Measurements from ENCODE around the gene ATP11C. TPM values are rescaled to one million over a fixed set of nuclear protein-coding genes. Genes with fewer than 3 reads are reported as not detected.

The ATP11C gene
- polyA plus RNA-seq, 3 donors = 1.6 to 6.7 (median 2.5) TPM

DNA sequence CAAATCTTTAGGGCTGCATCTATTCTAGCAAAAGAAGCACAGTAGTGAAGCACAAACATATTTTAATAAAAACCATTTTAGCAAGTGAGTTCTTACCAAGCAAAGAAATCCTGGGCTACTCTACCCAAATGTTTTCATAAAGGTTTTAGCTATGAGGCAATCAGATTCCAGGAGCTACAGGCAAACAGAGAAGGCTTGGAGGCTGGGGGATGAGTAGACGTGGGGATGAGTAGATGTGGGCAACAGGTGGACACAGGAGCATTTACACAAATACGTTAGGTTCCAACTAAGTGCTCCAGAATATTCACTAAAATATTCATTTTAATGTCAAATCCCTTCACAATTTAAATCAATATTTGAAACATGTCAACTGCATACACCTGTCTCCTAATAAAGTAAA, 34.5 kb downstream of the ATP11C start:
- Histone ChIP-seq H4K20me1 (ENCODE audit: insufficient read depth, low read length) (peaks cover 6% of the 10 kb centered on the region), H2AFZ (ENCODE audit: insufficient read depth, low read depth, low read length, poor library complexity, severe bottlenecking) (no peak overlapping the region), H3K27me3 (ENCODE audit: control insufficient read depth in 2 of 2, insufficient read depth in 2 of 2, low read length in 2 of 2) (no peaks in the 10 kb centered on the region), H3K27ac (ENCODE audit: low read depth in 1 of 2, low read length in 2 of 2) (no peak overlapping the region), H3K9ac (ENCODE audit: insufficient read depth, low read length, poor library complexity, severe bottlenecking) (no peak overlapping the region), H3K4me1 (ENCODE audit: control insufficient read depth in 1 of 2, insufficient read depth in 2 of 2, low read length in 2 of 2) (no peaks in the 10 kb centered on the region), H3K36me3 (replicated peaks in 1 of 2; ENCODE audit: control insufficient read depth in 1 of 2, insufficient read depth in 2 of 2, low read length in 2 of 2) (no peaks in the 10 kb centered on the region), H3K4me3 (replicated peaks in 1 of 3; ENCODE audit: low read depth in 2 of 3, low read length in 3 of 3) (no peak overlapping the region), H3K79me2 (ENCODE audit: insufficient read depth, low read length) (no peaks in the 10 kb centered on the region), H3K9me3 (replicated peaks in 1 of 2; ENCODE audit: control insufficient read depth in 1 of 2, insufficient read depth in 1 of 2, low read length in 2 of 2) (no peaks in the 10 kb centered on the region), H3K4me2 (replicated peaks; ENCODE audit: extremely low read depth, low read length, poor library complexity, severe bottlenecking) (no peak overlapping the region)
- intact Hi-C loops (cut with micrococcal nuclease) = no loop called here
- Mint-ChIP-seq H3K27ac (no peak overlapping the region), H3K27me3 (ENCODE audit: low read depth in 3 of 3) (no peaks in the 10 kb centered on the region), H3K9me3 (peaks cover 0 to 1% (median 0%) of the 10 kb centered on the region in 7 donors), H3K4me3 (no peak overlapping the region), H3K4me1 (no peaks in the 10 kb centered on the region), H3K36me3 (peaks cover 0 to 1% of the 10 kb centered on the region in 2 donors)
- DNase-seq = no peak
- no CpG with 5 or more reads among the region's 2 CpGs for WGBS (ENCODE audit: insufficient coverage)
- TF ChIP-seq CTCF (IDR thresholded peaks at IDR 0.05) = no peak

- Histone ChIP-seq H3K9ac (ENCODE audit: insufficient read depth, low read length, poor library complexity, severe bottlenecking) (no peak overlapping the region), H3K4me2 (replicated peaks; ENCODE audit: extremely low read depth, low read length, poor library complexity, severe bottlenecking) (no peak overlapping the region), H3K4me1 (ENCODE audit: control insufficient read depth in 1 of 2, insufficient read depth in 2 of 2, low read length in 2 of 2) (no peaks in the 10 kb centered on the region), H3K27ac (ENCODE audit: low read depth in 1 of 2, low read length in 2 of 2) (peak overlapping the region in 1 of 2 donors; percentile 16), H3K27me3 (ENCODE audit: control insufficient read depth in 2 of 2, insufficient read depth in 2 of 2, low read length in 2 of 2) (no peaks in the 10 kb centered on the region), H3K79me2 (ENCODE audit: insufficient read depth, low read length) (no peaks in the 10 kb centered on the region), H3K36me3 (replicated peaks in 1 of 2; ENCODE audit: control insufficient read depth in 1 of 2, insufficient read depth in 2 of 2, low read length in 2 of 2) (no peaks in the 10 kb centered on the region), H2AFZ (ENCODE audit: insufficient read depth, low read depth, low read length, poor library complexity, severe bottlenecking) (no peak overlapping the region), H4K20me1 (ENCODE audit: insufficient read depth, low read length) (peaks cover 26% of the 10 kb centered on the region), H3K4me3 (replicated peaks in 1 of 3; ENCODE audit: low read depth in 2 of 3, low read length in 3 of 3) (no peak overlapping the region), H3K9me3 (replicated peaks in 1 of 2; ENCODE audit: control insufficient read depth in 1 of 2, insufficient read depth in 1 of 2, low read length in 2 of 2) (no peaks in the 10 kb centered on the region)
- intact Hi-C loops (cut with micrococcal nuclease) = no loop called here
- peaks cover 0 to 1% of the 10 kb centered on the region in 2 donors for H3K36me3 Mint-ChIP-seq
- H3K9me3 Mint-ChIP-seq = peaks cover 0 to 2% (median 0%) of the 10 kb centered on the region in 7 donors
- H3K4me3 Mint-ChIP-seq = no peak overlapping the region
- no peak for DNase-seq
- H3K4me1 Mint-ChIP-seq = peaks cover 18% of the 10 kb centered on the region
- TF ChIP-seq CTCF (IDR thresholded peaks at IDR 0.05) = no peak
- H3K27ac Mint-ChIP-seq = peak overlapping the region in 3 of 7 donors; percentile 57 to 81 (median 57)
- no CpG with 5 or more reads among the region's 2 CpGs for WGBS (ENCODE audit: insufficient coverage)
- no peaks in the 10 kb centered on the region for H3K27me3 Mint-ChIP-seq (ENCODE audit: low read depth in 3 of 3)
Observed at GRCh38 chrX:139892512-139892911, 40.3 kb downstream of the ATP11C start.
